Erythroblast (primary cell): ENCODE data around the gene ITGA2B.

Source experiments
- GATA1 ChIP-seq: IDR thresholded peaks from 2 replicates; pipeline ENCODE4 v1.6.1; 2011; ENCODE audit warnings: low read depth, mild to moderate bottlenecking, control low read depth, low read length, moderate library complexity
- POLR2A ChIP-seq: IDR thresholded peaks from 2 replicates; pipeline ENCODE4 v1.6.1; 2011; ENCODE audit warnings: mild to moderate bottlenecking, low read length

DNA sequence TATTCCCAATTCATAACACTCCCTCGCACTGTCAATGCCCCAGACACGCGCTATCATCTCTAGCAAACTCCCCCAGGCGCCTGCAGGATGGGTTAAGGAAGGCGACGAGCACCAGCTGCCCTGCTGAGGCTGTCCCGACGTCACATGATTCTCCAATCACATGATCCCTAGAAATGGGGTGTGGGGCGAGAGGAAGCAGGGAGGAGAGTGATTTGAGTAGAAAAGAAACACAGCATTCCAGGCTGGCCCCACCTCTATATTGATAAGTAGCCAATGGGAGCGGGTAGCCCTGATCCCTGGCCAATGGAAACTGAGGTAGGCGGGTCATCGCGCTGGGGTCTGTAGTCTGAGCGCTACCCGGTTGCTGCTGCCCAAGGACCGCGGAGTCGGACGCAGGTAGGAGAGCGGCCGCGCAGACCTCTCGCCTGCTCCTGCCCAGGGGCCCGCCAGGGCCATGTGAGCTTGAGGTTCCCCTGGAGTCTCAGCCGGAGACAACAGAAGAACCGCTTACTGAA is 44.5 kb downstream of the ITGA2B start, which contains the start of gene GRN:
- peak; percentile 66 for TF ChIP-seq POLR2A
- no peak for TF ChIP-seq GATA1
